ENCODE measurements around the gene CDK10. TPM values are rescaled to one million over a fixed set of nuclear protein-coding genes. Genes with fewer than 3 reads are reported as not detected.
"Not testable (repeated sequence)": the region's sequence is repeated elsewhere in the genome, so short reads cannot be mapped to it uniquely, and the experiment has no call there.

CDK10 gene
- total RNA-seq, 2 donors from 2014 or later = 47.5 to 105 TPM

- DNase-seq = no peak
- ATAC-seq = no peak
- Histone ChIP-seq H3K36me3 (replicated peaks in 1 of 2; ENCODE audit: insufficient read depth in 1 of 2, low read depth in 2 of 2) (peaks cover 9 to 27% of the 10 kb centered on the region in 2 donors), H3K27ac (no peak overlapping the region), H3K4me1 (peaks cover 23% of the 10 kb centered on the region), H3K27me3 (no peaks in the 10 kb centered on the region), H3K9me3 (no peaks in the 10 kb centered on the region), H3K4me3 (no peak overlapping the region)
- intact Hi-C loops (cut with DNase I) = no loop called here
- TF ChIP-seq POLR2A (IDR thresholded peaks at IDR 0.05) (no peak), CTCF (IDR thresholded peaks at IDR 0.05) (no peak)
- WGBS, 2 donors = 90 to 98% methylated on average over 16 to 19 of the region's 21 CpGs
Observed at GRCh38 chr16:89691231-89691985, 4.9 kb downstream of the CDK10 start.

GRCh38 chr16:89691986-89692569 is 5.6 kb downstream of the CDK10 start:
- no peak for TF ChIP-seq CTCF (IDR thresholded peaks at IDR 0.05)
- TF ChIP-seq POLR2A (IDR thresholded peaks at IDR 0.05) = no peak

GRCh38 chr16:89693289-89693731 is 6.8 kb downstream of the CDK10 start:
- TF ChIP-seq CTCF (IDR thresholded peaks at IDR 0.05) = no peak
- TF ChIP-seq POLR2A (IDR thresholded peaks at IDR 0.05) = no peak
- H3K4me3 ChIP-seq = no peak overlapping the region
- H3K36me3 ChIP-seq (replicated peaks in 1 of 2; ENCODE audit: insufficient read depth in 1 of 2, low read depth in 2 of 2) = peaks cover 9 to 27% of the 10 kb centered on the region in 2 donors
- H3K27ac ChIP-seq = no peak overlapping the region
- ATAC-seq (no peak), DNase-seq (no peak)
- H3K4me1 ChIP-seq = peaks cover 10% of the 10 kb centered on the region
- 90 to 100% methylated on average over 3 to 11 of the region's 11 CpGs for WGBS, 2 donors
- no peaks in the 10 kb centered on the region for H3K9me3 ChIP-seq
- H3K27me3 ChIP-seq = no peaks in the 10 kb centered on the region
- intact Hi-C loops (cut with DNase I) = no loop called here

More at GRCh38 chr16:89691986-89692569, 5.6 kb downstream of the CDK10 start:
- Histone ChIP-seq H3K27me3 (no peaks in the 10 kb centered on the region), H3K4me3 (no peak overlapping the region), H3K9me3 (no peaks in the 10 kb centered on the region), H3K27ac (no peak overlapping the region), H3K4me1 (peaks cover 22% of the 10 kb centered on the region), H3K36me3 (replicated peaks in 1 of 2; ENCODE audit: insufficient read depth in 1 of 2, low read depth in 2 of 2) (peaks cover 9 to 27% of the 10 kb centered on the region in 2 donors)
- intact Hi-C loops (cut with DNase I) = no loop called here
- no peak for ATAC-seq
- 93% methylated on average over 3 to 13 of the region's 13 CpGs for WGBS, 2 donors
- DNase-seq = no peak

- Histone ChIP-seq H3K27me3 (no peaks in the 10 kb centered on the region), H3K4me1 (peaks cover 2% of the 10 kb centered on the region), H3K36me3 (replicated peaks in 1 of 2; ENCODE audit: insufficient read depth in 1 of 2, low read depth in 2 of 2) (peaks cover 9 to 27% of the 10 kb centered on the region in 2 donors), H3K27ac (no peak overlapping the region), H3K9me3 (no peaks in the 10 kb centered on the region), H3K4me3 (no peak overlapping the region)
- ATAC-seq = no peak
- DNase-seq = no peak
- intact Hi-C loops (cut with DNase I) = no loop called here
- TF ChIP-seq CTCF (IDR thresholded peaks at IDR 0.05) = no peak
- WGBS, 2 donors = 89 to 90% methylated on average over 13 to 29 of the region's 32 CpGs
Observed at GRCh38 chr16:89693931-89694783, 7.7 kb downstream of the CDK10 start.

- peaks cover 9 to 27% of the 10 kb centered on the region in 2 donors for H3K36me3 ChIP-seq (replicated peaks in 1 of 2; ENCODE audit: insufficient read depth in 1 of 2, low read depth in 2 of 2)
- DNase-seq; ATAC-seq; intact Hi-C loops (cut with DNase I); H3K27ac ChIP-seq; H3K27me3 ChIP-seq; H3K9me3 ChIP-seq; H3K4me1 ChIP-seq; H3K4me3 ChIP-seq: not testable (repeated sequence)
- WGBS, 2 donors = 92 to 94% methylated on average over 12 to 23 of the region's 23 CpGs
Observed at GRCh38 chr16:89694784-89695085, 8.2 kb downstream of the CDK10 start.
